ENCODE data around the gene CTU2. TPM values are rescaled to one million over a fixed set of nuclear protein-coding genes. Genes with fewer than 3 reads are reported as not detected.

The CTU2 gene
- polyA plus RNA-seq, 1 donor from 2014 or later, result 26.3 TPM

DNA sequence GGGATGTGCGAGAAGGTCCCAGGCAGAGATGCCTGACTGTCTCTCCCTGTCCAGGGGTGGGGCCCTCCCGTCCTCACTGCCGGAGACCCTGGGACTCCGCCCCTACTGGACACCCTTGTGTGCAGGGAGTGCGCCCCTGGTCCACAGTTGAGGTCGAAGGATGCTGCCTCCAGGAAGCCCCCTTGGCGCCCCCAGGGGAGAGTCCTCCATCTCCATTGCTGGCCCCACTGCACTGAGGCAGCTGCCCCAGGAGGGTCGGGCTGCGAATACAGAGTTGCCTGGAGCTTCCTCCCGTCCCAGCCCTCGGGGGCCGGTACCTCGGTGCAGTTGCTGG is 26.6 kb downstream of the CTU2 start:
- Histone ChIP-seq H3F3A (ENCODE audit: insufficient read depth, low read length, poor library complexity, severe bottlenecking) (no peaks in the 10 kb centered on the region), H3K36me3 (ENCODE audit: insufficient read depth, low read length) (no peaks in the 10 kb centered on the region), H3K9me2 (ENCODE audit: insufficient read depth, low read length) (no peaks in the 10 kb centered on the region), H4K20me1 (ENCODE audit: insufficient read depth) (no peaks in the 10 kb centered on the region), H3K9me3 (ENCODE audit: low read length) (no peaks in the 10 kb centered on the region), H3K9ac (ENCODE audit: low read length) (no peak overlapping the region), H3K79me2 (replicated peaks; ENCODE audit: insufficient read depth, low read length) (no peaks in the 10 kb centered on the region), H2AFZ (ENCODE audit: low read depth, low read length) (no peak overlapping the region), H3K4me2 (ENCODE audit: low read length) (no peak overlapping the region), H3K27me3 (ENCODE audit: insufficient read depth, low read depth, low read length) (no peaks in the 10 kb centered on the region), H3K4me3 (ENCODE audit: low read length) (no peak overlapping the region), H3K27ac (ENCODE audit: low read length) (no peak overlapping the region)
- TF ChIP-seq POLR2AphosphoS5 (IDR thresholded peaks at IDR 0.05), result no peak
- TF ChIP-seq EP300 (conservative IDR thresholded peaks at IDR 0.05; ENCODE audit: poor library complexity, severe bottlenecking), result no peak
- TF ChIP-seq MXI1 (conservative IDR thresholded peaks at IDR 0.05; ENCODE audit: poor library complexity, severe bottlenecking), result no peak
- TF ChIP-seq RAD21 (conservative IDR thresholded peaks at IDR 0.05), result no peak
- TF ChIP-seq, protein P1, sequence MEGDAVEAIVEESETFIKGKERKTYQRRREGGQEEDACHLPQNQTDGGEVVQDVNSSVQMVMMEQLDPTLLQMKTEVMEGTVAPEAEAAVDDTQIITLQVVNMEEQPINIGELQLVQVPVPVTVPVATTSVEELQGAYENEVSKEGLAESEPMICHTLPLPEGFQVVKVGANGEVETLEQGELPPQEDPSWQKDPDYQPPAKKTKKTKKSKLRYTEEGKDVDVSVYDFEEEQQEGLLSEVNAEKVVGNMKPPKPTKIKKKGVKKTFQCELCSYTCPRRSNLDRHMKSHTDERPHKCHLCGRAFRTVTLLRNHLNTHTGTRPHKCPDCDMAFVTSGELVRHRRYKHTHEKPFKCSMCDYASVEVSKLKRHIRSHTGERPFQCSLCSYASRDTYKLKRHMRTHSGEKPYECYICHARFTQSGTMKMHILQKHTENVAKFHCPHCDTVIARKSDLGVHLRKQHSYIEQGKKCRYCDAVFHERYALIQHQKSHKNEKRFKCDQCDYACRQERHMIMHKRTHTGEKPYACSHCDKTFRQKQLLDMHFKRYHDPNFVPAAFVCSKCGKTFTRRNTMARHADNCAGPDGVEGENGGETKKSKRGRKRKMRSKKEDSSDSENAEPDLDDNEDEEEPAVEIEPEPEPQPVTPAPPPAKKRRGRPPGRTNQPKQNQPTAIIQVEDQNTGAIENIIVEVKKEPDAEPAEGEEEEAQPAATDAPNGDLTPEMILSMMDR (IDR thresholded peaks at IDR 0.05; ENCODE audit: poor library complexity, severe bottlenecking), result no peak
- no peak for TF ChIP-seq TAF1 (IDR thresholded peaks at IDR 0.05; ENCODE audit: low read depth)
- no peak for TF ChIP-seq EZH2 (IDR thresholded peaks at IDR 0.05; ENCODE audit: borderline replicate concordance, insufficient read depth, low read length, poor library complexity, severe bottlenecking)
- no peak for TF ChIP-seq SMC3 (conservative IDR thresholded peaks at IDR 0.05; ENCODE audit: poor library complexity)
- TF ChIP-seq, protein P2, sequence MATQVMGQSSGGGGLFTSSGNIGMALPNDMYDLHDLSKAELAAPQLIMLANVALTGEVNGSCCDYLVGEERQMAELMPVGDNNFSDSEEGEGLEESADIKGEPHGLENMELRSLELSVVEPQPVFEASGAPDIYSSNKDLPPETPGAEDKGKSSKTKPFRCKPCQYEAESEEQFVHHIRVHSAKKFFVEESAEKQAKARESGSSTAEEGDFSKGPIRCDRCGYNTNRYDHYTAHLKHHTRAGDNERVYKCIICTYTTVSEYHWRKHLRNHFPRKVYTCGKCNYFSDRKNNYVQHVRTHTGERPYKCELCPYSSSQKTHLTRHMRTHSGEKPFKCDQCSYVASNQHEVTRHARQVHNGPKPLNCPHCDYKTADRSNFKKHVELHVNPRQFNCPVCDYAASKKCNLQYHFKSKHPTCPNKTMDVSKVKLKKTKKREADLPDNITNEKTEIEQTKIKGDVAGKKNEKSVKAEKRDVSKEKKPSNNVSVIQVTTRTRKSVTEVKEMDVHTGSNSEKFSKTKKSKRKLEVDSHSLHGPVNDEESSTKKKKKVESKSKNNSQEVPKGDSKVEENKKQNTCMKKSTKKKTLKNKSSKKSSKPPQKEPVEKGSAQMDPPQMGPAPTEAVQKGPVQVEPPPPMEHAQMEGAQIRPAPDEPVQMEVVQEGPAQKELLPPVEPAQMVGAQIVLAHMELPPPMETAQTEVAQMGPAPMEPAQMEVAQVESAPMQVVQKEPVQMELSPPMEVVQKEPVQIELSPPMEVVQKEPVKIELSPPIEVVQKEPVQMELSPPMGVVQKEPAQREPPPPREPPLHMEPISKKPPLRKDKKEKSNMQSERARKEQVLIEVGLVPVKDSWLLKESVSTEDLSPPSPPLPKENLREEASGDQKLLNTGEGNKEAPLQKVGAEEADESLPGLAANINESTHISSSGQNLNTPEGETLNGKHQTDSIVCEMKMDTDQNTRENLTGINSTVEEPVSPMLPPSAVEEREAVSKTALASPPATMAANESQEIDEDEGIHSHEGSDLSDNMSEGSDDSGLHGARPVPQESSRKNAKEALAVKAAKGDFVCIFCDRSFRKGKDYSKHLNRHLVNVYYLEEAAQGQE (IDR thresholded peaks at IDR 0.05; ENCODE audit: borderline replicate concordance), result no peak

DNA sequence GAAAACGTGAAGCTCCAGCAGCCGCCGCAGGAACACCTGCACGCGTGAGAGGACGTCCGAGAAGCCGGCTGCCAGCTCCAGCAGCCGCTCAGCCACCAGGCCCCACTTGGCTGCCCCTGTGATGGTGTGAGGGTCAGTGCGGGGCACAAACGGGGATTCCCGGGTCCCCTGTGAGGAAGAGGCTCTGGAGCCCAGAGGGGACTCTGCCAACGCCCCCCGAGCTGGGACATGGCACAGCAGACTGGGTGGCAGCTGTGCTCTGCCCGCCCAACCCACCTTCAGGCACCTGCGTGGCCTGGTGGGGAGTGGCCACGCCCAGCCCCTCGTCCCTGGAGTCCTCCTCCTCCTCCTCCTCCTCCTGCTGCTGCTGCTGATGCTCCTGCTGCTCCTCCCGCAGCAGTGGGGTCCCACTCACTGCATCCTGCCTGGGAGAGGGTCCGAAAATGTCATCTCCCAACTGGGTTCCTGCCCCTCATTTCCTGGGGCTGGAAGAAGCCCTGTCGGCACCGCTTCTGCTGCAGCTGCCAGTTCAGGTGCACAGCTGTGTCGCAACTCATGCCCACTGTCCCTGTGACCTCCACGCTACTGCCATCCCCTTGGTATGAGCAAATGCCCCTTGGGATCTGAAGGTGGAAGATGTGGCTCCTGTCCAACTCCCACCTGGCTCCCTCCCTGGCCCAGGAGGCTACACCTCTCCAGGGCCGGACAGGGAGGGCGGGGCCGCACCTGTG is 27.5 kb downstream of the CTU2 start:
- Histone ChIP-seq H3K79me2 (replicated peaks; ENCODE audit: insufficient read depth, low read length) (no peaks in the 10 kb centered on the region), H3K27ac (ENCODE audit: low read length) (no peak overlapping the region), H3K9ac (ENCODE audit: low read length) (no peak overlapping the region), H3F3A (ENCODE audit: insufficient read depth, low read length, poor library complexity, severe bottlenecking) (no peaks in the 10 kb centered on the region), H4K20me1 (ENCODE audit: insufficient read depth) (no peaks in the 10 kb centered on the region), H3K36me3 (ENCODE audit: insufficient read depth, low read length) (no peaks in the 10 kb centered on the region), H3K4me3 (ENCODE audit: low read length) (no peak overlapping the region), H2AFZ (ENCODE audit: low read depth, low read length) (no peak overlapping the region), H3K4me2 (ENCODE audit: low read length) (no peak overlapping the region), H3K9me2 (ENCODE audit: insufficient read depth, low read length) (no peaks in the 10 kb centered on the region), H3K27me3 (ENCODE audit: insufficient read depth, low read depth, low read length) (no peaks in the 10 kb centered on the region), H3K9me3 (ENCODE audit: low read length) (no peaks in the 10 kb centered on the region)
- TF ChIP-seq EP300 (conservative IDR thresholded peaks at IDR 0.05; ENCODE audit: poor library complexity, severe bottlenecking) (no peak), SMC3 (conservative IDR thresholded peaks at IDR 0.05; ENCODE audit: poor library complexity) (no peak), POLR2AphosphoS5 (IDR thresholded peaks at IDR 0.05) (no peak)

All from neural cell (in vitro differentiated cells).